ENCODE results near the gene RSBN1L. TPM values are rescaled to one million over a fixed set of nuclear protein-coding genes. Genes with fewer than 3 reads are reported as not detected.
A peak's percentile ranks its signal among the peaks of the same experiment; 100 is the strongest.
"Not testable (repeated sequence)": the region's sequence is repeated elsewhere in the genome, so short reads cannot be mapped to it uniquely, and the experiment has no call there.

The RSBN1L gene
- total RNA-seq, 1 experiment from 2014 or later = 8.9 TPM

DNA sequence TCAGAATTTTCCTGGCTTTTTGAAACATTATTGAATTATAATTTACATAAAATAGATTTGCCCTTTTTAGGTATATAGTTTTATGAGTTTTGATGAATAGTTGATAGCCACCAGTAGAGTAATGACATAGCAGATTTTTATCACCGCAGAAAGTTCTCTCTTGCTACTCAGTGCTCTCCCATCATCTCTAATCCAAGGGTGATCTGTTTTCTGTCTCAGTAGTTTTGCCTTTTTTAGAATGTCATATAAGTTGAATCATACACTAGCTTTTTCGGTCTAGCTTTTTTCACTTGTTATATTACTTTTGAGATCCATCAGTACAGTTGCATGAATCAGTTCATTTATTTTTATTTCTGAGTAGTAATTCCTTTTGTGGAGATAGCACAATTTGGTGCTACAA lies 17.9 kb downstream of the RSBN1L start:
- DNase-seq (ENCODE audit: low read depth) = no peak
- in situ Hi-C loops (cut with HindIII; ENCODE audit: low pct_unique_long_range_greater_than_20kb, low sequenced_read_pairs) = no loop called here

GRCh38 chr7:77714931-77715330 lies 18.7 kb downstream of the RSBN1L start:
- in situ Hi-C loops (cut with HindIII; ENCODE audit: low pct_unique_long_range_greater_than_20kb, low sequenced_read_pairs) = not testable (repeated sequence)
- peak; percentile 16 for DNase-seq (ENCODE audit: low read depth)

GRCh38 chr7:77716804-77717203 lies 20.5 kb downstream of the RSBN1L start:
- in situ Hi-C loops (cut with HindIII; ENCODE audit: low pct_unique_long_range_greater_than_20kb, low sequenced_read_pairs) = no loop called here
- no peak for DNase-seq (ENCODE audit: low read depth)

GRCh38 chr7:77717566-77717965 lies 21.3 kb downstream of the RSBN1L start:
- in situ Hi-C loops (cut with HindIII; ENCODE audit: low pct_unique_long_range_greater_than_20kb, low sequenced_read_pairs); DNase-seq (ENCODE audit: low read depth): not testable (repeated sequence)

- DNase-seq (ENCODE audit: low read depth) = no peak
- in situ Hi-C loops (cut with HindIII; ENCODE audit: low pct_unique_long_range_greater_than_20kb, low sequenced_read_pairs) = no loop called here
Measured at GRCh38 chr7:77727527-77727926, 31.3 kb downstream of the RSBN1L start.

- in situ Hi-C loops (cut with HindIII; ENCODE audit: low pct_unique_long_range_greater_than_20kb, low sequenced_read_pairs) = no loop called here
Measured at GRCh38 chr7:77727936-77728701, 31.9 kb downstream of the RSBN1L start.

GRCh38 chr7:77729574-77730348 lies 33.5 kb downstream of the RSBN1L start:
- DNase-seq (ENCODE audit: low read depth) = no peak
- in situ Hi-C loops (cut with HindIII; ENCODE audit: low pct_unique_long_range_greater_than_20kb, low sequenced_read_pairs) = no loop called here

More at GRCh38 chr7:77727936-77728701, 31.9 kb downstream of the RSBN1L start:
- DNase-seq (ENCODE audit: low read depth) = no peak

DNA sequence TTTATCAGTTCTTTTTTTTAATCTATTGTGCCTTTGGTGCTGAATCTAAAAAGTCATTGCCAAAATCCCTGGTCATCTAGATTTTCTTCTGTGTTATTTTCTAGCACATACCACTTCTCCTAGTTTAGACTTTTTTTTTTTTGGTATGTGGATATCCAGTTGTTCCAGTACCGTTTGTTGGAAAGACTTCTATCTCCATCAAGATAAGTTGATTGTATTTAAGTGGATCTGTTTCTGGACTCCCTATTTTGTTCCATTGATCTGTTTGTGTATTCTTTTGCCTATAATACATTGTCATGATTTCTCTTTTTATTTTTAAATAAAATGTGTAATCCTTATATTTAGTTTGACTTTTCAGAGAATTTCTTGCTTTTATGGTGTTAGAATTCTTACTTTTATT lies 35.5 kb downstream of the RSBN1L start:
- in situ Hi-C loops (cut with HindIII; ENCODE audit: low pct_unique_long_range_greater_than_20kb, low sequenced_read_pairs) = no loop called here

GRCh38 chr7:77734659-77735421 lies 38.6 kb downstream of the RSBN1L start:
- no peak for DNase-seq (ENCODE audit: low read depth)
- in situ Hi-C loops (cut with HindIII; ENCODE audit: low pct_unique_long_range_greater_than_20kb, low sequenced_read_pairs) = no loop called here

More for the DNA sequence above, 35.5 kb downstream of the RSBN1L start:
- DNase-seq (ENCODE audit: low read depth) = no peak

DNA sequence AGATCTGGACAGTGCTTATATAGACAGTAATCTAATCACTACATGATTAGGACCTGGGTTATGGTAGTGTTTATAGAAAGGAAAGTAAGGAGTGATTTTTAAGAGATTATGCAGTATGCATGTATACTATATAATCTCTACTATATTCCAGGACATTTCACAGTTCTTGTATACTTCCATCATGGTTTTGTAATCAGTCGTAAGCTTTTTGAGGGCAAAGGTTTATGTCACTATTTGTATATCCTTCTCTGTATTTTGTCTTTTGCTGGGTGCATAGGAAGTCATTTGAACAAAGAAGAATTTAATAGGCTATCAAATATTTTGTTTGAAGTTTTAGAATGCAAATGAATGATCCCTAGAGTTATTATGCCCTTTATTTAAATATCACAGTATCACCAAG lies 39.2 kb downstream of the RSBN1L start:
- in situ Hi-C loops (cut with HindIII; ENCODE audit: low pct_unique_long_range_greater_than_20kb, low sequenced_read_pairs) = no loop called here
- no peak for DNase-seq (ENCODE audit: low read depth)

DNA sequence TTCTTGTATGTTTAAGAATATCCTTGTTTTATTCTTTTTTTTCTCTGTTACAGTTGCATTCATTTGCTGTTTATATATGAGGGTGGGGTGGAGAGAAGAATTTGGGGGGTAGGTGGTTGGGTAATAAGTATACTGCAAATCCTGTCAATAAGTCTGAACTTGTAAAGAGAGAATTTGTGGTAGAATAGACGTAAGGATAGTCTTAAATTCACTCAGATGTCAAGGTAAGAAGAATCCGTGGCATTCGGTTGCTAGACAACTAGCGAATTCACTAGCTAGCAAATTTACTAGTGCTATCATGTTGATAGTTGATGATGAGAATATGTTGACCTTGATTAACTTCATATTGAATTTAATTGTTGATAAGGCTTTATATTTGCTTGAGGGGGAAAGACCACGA lies 40.7 kb downstream of the RSBN1L start:
- no peak for DNase-seq (ENCODE audit: low read depth)
- in situ Hi-C loops (cut with HindIII; ENCODE audit: low pct_unique_long_range_greater_than_20kb, low sequenced_read_pairs) = no loop called here

DNA sequence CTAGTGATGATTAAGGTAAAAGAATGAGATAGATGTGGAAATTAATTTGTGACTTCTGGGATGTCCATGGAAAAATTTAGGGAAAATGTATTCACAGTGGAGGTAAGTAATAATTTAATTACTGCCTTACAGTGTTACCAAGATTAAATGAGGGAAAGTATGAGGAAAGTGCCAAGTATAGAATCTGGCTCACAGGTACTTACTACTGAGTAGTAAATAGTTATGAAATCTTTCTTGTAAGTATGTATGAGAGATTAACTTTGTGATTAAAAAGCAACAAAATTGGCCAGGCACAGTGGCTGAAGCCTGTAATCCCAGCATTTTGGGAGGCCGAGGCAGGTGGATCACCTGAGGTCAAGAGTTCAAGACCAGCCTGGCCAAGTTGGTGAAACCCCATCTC lies 42.1 kb downstream of the RSBN1L start:
- in situ Hi-C loops (cut with HindIII; ENCODE audit: low pct_unique_long_range_greater_than_20kb, low sequenced_read_pairs) = no loop called here
- no peak for DNase-seq (ENCODE audit: low read depth)

GRCh38 chr7:77738871-77739270 lies 42.6 kb downstream of the RSBN1L start:
- peak; percentile 75 for DNase-seq (ENCODE audit: low read depth)
- in situ Hi-C loops (cut with HindIII; ENCODE audit: low pct_unique_long_range_greater_than_20kb, low sequenced_read_pairs) = no loop called here

- in situ Hi-C loops (cut with HindIII; ENCODE audit: low pct_unique_long_range_greater_than_20kb, low sequenced_read_pairs) = no loop called here
Measured at GRCh38 chr7:77740257-77740656, 44.0 kb downstream of the RSBN1L start.

DNA sequence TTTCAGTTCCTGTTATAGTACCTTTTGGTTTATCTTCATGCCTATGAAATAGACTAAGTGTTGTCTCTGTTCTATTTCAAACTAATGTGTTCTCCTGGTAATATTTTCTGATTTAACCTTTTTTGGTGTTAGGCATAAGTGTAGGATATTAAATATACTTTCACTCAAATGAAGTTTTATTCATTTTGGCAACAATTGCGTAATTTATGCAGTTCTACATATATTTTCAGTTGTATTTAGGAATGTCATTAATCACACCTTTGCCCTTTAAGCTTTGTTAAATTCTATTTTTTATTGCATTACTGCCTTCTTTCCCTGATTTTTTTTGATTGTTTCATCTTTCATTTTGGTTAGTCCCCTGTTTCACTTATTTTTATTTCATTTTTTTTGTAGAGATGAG lies 47.3 kb downstream of the RSBN1L start:
- in situ Hi-C loops (cut with HindIII; ENCODE audit: low pct_unique_long_range_greater_than_20kb, low sequenced_read_pairs) = no loop called here
- no peak for DNase-seq (ENCODE audit: low read depth)

More at GRCh38 chr7:77740257-77740656, 44.0 kb downstream of the RSBN1L start:
- no peak for DNase-seq (ENCODE audit: low read depth)

DNA sequence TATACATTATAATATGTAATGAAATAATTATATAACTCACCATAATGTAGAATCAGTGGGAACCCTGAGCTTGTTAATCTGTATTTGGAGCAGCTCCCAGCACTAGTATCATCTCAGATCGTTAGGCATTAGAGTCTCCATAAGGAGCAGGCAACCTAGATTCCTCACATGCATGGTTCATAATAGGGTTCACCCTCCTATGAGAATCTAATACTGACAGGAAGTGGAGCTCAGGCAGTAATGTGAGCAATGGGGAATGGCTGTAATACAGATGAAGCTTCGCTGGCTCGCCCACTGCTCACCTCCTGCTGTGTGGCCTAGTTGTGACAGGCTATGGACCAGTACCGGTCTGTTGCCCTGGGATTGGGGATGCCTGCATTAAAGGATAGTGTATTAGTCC lies 49.5 kb downstream of the RSBN1L start:
- DNase-seq (ENCODE audit: low read depth) = no peak
- in situ Hi-C loops (cut with HindIII; ENCODE audit: low pct_unique_long_range_greater_than_20kb, low sequenced_read_pairs) = no loop called here

DNA sequence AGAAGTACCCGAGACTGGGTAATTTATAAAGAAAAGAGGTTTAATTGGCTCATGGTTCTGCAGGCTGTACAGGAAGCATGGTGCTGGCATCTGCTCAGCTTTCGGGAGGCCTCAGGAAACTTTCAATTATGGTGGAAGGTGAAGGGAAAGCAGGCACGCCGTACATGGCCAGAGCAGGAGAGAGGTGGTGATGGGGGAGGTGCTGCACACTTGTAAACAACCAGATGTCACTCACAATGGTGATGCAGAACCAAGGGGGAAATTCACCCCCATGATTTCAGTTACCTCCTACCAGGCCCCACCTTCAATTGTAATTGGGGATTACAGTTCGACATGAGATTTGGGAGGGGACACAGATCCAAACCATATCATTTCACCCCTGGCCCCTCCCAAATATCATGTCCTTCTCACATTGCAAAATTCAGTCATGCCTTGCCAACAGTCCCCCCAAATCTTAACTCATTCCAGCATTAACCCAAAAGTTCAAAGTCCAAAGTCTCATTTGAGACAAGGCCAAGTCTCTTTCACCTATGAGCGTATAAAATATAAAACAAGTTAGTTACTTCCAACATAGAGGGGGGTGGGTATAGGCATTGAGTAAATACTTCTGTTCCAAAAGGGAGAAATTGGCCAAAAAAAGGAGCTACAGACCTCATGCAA lies 50.0 kb downstream of the RSBN1L start:
- in situ Hi-C loops (cut with HindIII; ENCODE audit: low pct_unique_long_range_greater_than_20kb, low sequenced_read_pairs) = no loop called here
- DNase-seq (ENCODE audit: low read depth) = no peak

GRCh38 chr7:77746824-77747165 lies 50.5 kb downstream of the RSBN1L start:
- in situ Hi-C loops (cut with HindIII; ENCODE audit: low pct_unique_long_range_greater_than_20kb, low sequenced_read_pairs) = no loop called here

More at GRCh38 chr7:77746824-77747165, 50.5 kb downstream of the RSBN1L start:
- no peak for DNase-seq (ENCODE audit: low read depth)
